Lower leg skin (tissue), 3 donors: ENCODE data around the gene TRIO.

Experiments
- POLR2A ChIP-seq, 2 donors: fragments of 450-650 bp; IDR thresholded peaks; one replicate each; pipeline ENCODE4 v1.6.1; 2016 to 2017; ENCODE audit warnings: antibody characterized with exemption in 2 of 2, mild to moderate bottlenecking in 1 of 2, moderate library complexity in 1 of 2
- TF ChIP-seq, protein P1 (sequence below), 3 donors: fragments of 450-650 bp; IDR thresholded peaks; one replicate each; pipeline ENCODE4 v1.5.1; 2016; ENCODE audit warnings: antibody characterized with exemption in 3 of 3, mild to moderate bottlenecking in 3 of 3, moderate library complexity in 2 of 3

DNA sequence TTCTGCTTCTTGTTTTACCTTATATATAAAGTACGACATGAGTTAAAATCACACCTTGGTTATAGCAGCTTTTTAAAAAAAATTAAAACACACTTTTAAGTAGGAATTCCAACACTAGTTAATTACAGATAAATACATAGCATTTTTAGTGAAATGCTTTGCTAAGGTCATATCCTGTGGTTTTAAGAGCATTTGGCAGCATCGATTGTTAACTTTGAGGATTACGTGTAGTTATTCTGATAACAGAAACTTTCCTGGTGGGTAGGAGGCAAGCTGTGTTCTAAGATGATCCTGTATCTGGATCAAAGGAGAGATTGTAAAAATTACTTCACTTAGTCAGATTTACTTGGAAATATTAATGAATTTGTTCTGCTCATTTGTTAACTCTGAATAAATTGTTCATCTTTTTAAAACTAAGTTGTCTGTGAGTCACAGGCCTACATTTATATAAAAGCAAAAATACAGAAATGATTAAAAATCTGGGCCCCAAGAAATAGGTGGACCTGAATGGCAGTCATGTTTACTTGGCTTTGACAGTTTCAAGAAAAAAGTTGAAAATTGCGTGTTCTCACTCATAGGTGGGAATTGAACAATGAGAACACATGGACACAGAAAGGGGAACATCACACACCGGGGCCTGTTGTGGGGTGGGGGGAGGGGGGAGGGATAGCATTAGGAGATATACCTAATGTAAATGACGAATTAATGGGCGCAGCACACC, 58.3 kb downstream of the TRIO start:
- TF ChIP-seq, protein P1, sequence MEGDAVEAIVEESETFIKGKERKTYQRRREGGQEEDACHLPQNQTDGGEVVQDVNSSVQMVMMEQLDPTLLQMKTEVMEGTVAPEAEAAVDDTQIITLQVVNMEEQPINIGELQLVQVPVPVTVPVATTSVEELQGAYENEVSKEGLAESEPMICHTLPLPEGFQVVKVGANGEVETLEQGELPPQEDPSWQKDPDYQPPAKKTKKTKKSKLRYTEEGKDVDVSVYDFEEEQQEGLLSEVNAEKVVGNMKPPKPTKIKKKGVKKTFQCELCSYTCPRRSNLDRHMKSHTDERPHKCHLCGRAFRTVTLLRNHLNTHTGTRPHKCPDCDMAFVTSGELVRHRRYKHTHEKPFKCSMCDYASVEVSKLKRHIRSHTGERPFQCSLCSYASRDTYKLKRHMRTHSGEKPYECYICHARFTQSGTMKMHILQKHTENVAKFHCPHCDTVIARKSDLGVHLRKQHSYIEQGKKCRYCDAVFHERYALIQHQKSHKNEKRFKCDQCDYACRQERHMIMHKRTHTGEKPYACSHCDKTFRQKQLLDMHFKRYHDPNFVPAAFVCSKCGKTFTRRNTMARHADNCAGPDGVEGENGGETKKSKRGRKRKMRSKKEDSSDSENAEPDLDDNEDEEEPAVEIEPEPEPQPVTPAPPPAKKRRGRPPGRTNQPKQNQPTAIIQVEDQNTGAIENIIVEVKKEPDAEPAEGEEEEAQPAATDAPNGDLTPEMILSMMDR (IDR thresholded peaks at IDR 0.05) = no peak
- no peak for TF ChIP-seq POLR2A (IDR thresholded peaks at IDR 0.05)
